Caki2 (cell line): Measurements from ENCODE around the gene FILIP1L. TPM values are rescaled to one million over a fixed set of nuclear protein-coding genes. Genes with fewer than 3 reads are reported as not detected.

Experiments used
- DNase-seq: peaks from one replicate; pipeline ENCODE4 v3.0.0-alpha.2; 2015; ENCODE audit warnings: low read depth
- in situ Hi-C: cut with HindIII; loops from 2 replicates; pipeline ENCODE4 v1.10.0; 2016; ENCODE audit warnings: low sequenced_read_pairs, low pct_unique_long_range_greater_than_20kb, mixed read lengths
- total RNA-seq: library from RNA; depleted of rRNA; stranded (reverse); fragments of >200 nt; shearing (Covaris generic); gene quantifications from 2 replicates; pipeline ENCODE4 v1.2.3, GENCODE V29; 2014; ENCODE audit warnings: low replicate concordance

The FILIP1L gene
- total RNA-seq, 1 experiment from 2014 or later = not detected

DNA sequence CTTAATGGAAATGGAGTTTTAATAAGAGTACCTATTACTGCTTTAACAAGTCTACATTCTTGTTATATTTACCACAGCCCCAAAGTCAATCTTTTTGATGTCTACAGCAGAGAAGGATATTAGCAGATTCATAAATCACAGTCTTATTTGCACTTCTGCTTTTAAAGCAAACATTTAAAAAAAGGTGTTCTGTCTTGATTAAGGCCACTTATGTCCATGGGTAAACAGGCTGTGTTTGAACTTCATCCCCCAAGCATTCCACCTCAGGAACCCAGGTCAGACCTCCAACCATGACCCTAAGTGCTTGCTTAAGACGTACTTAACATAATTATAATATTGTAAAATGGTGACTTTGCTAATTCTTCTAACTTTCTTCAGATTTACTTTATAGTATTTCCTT, 183.2 kb downstream of the FILIP1L start:
- no peak for DNase-seq
- in situ Hi-C loops = no loop called here

- in situ Hi-C loops = no loop called here
- DNase-seq = no peak
Measured at GRCh38 chr3:99929745-99930139, 184.6 kb downstream of the FILIP1L start.

- in situ Hi-C loops = no loop called here
- DNase-seq = no peak
Measured at GRCh38 chr3:99928771-99929744, 185.2 kb downstream of the FILIP1L start.

GRCh38 chr3:99927671-99928457, 186.4 kb downstream of the FILIP1L start:
- DNase-seq = no peak
- in situ Hi-C loops = no loop called here

- no peak for DNase-seq
- in situ Hi-C loops = no loop called here
Measured at GRCh38 chr3:99925584-99926230, 188.6 kb downstream of the FILIP1L start.

GRCh38 chr3:99923873-99924272, 190.4 kb downstream of the FILIP1L start:
- in situ Hi-C loops = no loop called here

GRCh38 chr3:99921986-99922385, 192.3 kb downstream of the FILIP1L start:
- DNase-seq = no peak
- in situ Hi-C loops = no loop called here

More at GRCh38 chr3:99923873-99924272, 190.4 kb downstream of the FILIP1L start:
- no peak for DNase-seq

- no peak for DNase-seq
- in situ Hi-C loops = no loop called here
Measured at GRCh38 chr3:99921377-99921695, 193.0 kb downstream of the FILIP1L start.

GRCh38 chr3:99920481-99921376, 193.6 kb downstream of the FILIP1L start:
- no peak for DNase-seq
- in situ Hi-C loops = no loop called here

DNA sequence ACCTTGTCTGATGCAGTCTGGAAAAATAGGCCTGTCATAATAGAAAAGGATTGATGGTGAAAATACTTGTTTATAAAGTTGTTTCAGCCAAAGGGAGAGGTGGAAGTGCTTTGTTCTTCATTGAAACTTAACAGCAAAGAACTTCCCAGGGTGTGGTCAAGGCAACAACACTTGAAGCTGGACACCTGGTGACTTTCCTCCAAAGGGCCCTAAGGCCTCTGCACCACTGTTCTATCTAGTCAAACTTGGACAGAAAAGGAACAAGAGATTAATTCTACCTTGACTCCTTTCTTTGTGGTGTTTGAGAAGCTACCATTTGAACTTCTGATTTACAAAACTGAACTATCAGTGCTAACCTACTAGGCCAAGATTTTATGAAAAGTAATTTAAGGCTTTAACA, 194.6 kb downstream of the FILIP1L start:
- DNase-seq = no peak
- in situ Hi-C loops = no loop called here

DNA sequence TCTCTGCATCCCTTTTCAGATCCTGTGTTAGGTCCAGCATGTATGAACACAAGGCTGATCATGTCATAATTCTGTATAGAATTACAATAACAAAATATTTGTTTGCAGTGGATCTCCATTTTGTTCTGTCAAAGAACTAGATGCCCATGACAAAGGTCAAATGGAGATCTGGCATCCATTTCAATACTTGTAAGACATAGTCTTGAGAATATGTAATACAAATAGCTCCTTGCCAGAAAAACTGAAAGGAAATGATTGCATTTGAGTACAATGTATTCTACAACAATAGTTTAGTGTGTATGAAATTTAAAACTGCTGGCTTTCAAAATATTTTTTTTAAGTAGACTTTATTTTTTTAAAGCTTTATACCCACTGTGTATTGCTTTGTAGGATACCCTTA, 195.6 kb downstream of the FILIP1L start:
- in situ Hi-C loops = no loop called here
- DNase-seq = no peak

DNA sequence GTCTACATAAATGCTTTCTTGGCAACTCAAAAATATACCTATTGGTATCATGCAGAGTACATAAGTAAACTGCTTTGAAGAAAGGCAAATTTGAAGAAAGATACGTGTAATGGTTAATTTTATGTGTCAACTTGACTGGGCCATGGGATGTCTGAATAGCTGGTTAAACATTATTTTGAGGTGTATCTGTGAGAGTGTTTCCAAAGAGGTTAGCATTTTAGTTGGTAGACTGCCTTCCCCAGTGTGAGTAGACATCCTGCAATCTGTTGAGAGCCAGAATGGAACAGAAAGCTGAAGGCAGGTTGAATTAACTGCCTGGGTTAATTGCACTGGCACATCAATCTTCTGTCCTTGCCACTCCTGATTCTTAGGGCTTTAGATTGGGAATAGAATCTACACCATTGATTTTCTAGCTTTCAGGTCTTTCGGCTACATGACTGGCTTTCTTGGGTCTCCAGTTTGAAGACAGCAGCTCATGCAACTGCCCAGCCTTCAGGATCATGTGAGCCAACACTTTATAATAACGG, 198.3 kb downstream of the FILIP1L start:
- in situ Hi-C loops = no loop called here
- DNase-seq = no peak

DNA sequence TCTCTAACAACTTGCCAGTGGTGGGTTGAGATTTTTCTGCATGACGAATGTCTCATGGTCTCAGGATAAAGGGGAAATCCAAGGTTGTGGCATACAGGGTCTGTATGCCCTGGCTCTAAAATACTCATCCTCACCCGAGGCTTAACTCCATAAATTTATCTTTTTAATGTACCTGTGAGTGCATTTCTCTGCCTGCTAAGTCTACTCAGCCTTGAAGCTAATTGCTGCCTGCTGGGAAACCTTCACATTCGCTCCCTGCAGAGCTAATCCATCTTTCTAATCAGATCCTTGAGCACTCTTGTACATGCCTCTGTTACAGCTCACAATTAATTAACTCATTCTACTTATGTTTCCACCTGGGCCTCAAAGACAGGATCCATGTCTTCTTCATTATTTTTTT, 202.9 kb downstream of the FILIP1L start:
- in situ Hi-C loops = no loop called here
- DNase-seq = no peak

DNA sequence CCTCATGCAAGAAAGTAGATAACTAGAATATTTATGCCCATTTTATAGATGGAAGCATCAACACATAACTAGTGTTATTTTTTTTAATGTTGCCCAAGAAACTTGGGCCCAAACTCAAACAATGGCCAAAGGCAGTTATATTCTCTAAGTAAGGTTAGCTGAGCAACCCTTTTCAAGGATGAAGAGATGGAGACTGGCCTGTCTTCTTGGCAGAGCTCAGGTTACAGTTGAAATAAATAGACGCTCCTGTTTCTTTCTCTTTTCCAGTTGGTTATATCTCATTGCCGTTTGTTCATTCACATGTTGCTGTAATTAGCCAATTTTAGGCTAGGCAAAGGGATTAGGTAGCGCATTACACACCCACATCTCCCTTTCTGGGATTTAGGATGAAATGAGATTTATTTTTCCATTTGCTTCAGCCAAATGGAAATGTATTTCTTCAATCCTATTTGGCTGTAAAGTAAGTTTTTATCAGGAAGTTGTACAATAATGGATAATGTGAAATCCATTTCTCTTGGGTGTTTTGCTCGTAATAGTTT, 203.5 kb downstream of the FILIP1L start:
- in situ Hi-C loops = no loop called here
- DNase-seq = no peak

DNA sequence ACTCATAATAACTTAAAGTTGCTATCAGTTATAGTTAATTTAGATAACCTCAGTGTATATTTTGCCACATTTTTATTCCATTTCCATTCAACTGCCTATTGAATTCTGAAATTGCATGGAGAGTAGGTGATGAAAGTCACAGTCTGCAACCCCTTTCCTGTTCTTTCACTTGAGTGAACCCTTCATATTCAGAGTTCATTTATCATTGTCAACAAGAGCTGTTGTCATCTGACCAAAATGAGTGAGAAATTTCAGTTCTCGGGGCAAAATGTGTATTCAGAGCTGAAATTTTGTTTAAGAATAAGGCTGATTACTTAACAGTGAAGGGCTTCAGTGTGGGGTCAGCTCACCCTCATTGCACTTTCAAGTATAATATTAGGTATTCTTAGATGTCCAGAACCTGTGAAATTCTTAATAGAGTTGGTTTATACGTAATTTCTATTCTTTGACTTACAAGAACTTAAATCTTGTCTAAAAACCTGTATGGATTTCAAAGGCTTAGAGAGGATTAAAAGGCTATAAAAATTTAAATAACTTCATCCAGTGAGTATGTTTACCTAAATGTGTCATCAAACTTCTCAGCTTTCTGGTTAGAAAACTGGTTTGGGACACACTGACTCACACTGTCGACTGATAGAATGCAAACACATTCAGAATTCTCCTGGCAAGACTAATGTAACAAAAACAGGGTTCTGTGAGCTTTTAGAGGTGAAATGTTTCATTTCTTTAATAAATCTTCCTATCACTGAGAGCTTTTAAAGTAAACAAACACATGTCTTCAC, 204.4 kb downstream of the FILIP1L start:
- DNase-seq = peak; percentile 42
- in situ Hi-C loops = no loop called here

- in situ Hi-C loops = no loop called here
- DNase-seq = no peak
Measured at GRCh38 chr3:99907959-99908544, 206.2 kb downstream of the FILIP1L start.
